Activated CD4-positive, alpha-beta T cell treated with anti-CD3 and anti-CD28 coated beads, Interleukin-2, amount 50 U/mL, for 24 hours (primary cell): ENCODE results near the gene PROM2.

Source experiments
- DNase-seq, 2 donors: peaks; one replicate each; pipeline ENCODE4 v3.0.0-alpha.2; 2020; ENCODE audit warnings: low read depth in 1 of 2, low spot score in 1 of 2

The PROM2 gene

DNA sequence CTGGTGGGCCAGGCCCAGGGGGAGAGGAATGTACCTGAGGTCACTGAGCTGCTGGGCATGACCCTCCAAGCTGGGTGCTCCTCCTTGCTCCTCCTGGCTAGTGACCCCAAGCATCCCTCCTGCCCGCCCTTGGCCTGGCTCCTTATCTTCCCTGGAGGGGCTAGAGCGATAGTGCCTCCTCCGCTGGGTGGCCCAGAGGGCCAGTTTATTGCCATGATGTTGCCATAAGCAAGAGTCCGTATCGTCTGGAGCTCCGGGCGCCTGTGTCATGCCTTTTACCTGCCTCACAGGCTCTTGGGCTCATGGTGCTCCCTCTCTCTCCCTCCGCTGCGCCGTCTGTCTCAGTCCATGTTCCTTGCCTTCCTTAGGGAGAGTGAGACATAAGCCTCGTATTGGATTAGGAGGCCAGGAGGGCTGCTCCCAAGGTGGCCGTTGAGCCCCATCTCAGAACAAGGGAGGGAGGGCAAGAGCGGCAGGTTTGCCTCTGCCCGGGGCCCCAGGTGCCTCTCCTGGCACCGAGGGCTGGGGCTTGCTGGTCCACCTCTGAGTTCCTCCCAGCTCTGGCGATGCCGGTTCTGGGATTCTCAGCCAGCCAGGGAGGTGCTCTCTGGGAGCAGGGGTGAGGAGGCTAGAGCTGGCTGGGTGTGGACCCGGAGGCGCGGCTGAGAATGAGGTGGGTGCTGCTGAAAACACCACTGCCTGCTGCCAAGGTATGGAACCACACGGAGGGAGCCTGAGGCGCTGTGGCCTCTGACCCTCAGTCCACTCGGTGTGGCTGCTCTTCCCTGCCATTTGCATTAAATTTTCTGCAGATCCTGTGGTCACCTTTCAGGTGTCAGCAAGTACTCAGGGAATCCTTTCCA, 45.5 kb downstream of the PROM2 start:
- no peak for DNase-seq

DNA sequence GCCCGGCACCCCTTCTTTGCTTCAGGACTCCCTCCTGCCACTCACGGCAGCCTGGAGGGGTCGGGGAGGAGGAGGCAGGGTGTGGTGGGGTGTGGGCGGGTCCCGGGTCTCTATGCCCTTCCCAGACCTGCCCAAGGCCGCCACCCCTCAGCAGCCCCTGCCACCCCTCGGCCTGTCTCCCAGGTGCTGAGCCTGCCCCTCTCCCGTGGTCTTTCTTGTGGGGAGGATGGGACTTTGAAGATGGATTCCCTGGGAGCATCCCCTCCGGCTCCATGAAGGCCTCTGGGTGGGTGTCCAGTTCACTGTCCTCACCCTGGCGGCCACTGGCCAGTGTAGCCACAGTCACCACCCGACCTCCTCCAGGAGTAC, 46.1 kb downstream of the PROM2 start:
- no peak for DNase-seq

DNA sequence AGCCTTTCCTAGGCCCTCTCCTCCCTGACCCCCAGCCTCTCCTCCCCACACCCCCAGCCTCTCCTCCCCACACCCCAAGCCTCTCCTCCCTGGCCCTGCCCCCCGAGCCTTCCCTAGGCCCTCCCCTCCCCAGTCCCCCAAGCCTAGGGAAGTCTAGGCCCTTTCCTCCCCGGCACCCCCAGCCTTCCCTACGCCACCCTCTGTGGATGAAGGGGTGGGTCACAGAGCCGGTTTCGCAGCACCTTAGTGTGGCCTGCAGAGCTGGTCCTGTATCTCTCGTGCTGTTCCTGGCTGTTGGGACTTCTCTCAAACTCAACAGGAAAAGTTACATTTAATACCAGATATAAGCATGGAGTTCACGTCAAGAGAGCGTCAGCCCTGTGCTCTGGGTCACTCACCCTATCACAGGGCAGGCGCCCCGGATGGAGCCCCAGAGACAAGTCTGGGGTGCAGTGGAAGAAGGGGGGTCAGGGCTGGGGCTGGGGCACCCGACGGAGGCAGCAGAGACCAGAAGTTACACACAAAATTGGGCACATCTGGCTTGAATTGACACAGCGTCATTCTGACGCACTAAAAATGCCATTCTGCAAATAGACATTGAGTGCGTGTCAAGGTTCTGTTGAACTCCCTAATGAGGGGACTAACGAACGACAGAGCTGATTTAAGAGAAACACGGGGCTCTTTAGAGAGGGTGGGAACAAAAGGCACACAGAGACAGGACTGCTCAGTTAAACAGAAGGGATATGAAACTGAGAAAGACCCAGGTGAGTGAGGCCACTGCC, 46.9 kb downstream of the PROM2 start:
- DNase-seq = no peak

GRCh38 chr2:95323347-95324155, 49.3 kb downstream of the PROM2 start:
- DNase-seq = no peak

GRCh38 chr2:95325026-95325425, 50.8 kb downstream of the PROM2 start:
- DNase-seq = no peak

- no peak for DNase-seq
These were observed 51.6 kb downstream of the PROM2 start for GRCh38 chr2:95325590-95326432.

- no peak for DNase-seq
These were observed 52.3 kb downstream of the PROM2 start for GRCh38 chr2:95326433-95327140.

DNA sequence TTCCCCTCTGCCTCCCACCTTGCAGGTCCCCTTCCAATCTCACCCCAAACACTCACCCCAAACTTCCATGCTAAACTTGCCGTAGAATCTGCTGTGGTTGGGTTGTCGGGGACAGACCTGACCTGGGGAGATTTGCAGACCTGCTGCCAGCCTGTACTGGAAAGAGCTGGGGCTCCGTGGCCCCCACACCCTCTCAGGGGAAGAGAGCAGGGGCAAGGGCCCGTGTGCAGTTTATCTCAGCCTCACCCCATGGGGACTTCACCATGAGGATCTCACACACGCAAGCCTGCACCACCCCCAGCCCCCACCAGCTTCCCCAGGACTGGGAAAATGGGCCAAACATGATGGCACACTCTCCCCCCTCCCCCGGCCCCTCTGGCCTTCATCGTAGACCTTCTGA, 53.6 kb downstream of the PROM2 start:
- DNase-seq = no peak

GRCh38 chr2:95328358-95329125, 54.3 kb downstream of the PROM2 start:
- DNase-seq = no peak

DNA sequence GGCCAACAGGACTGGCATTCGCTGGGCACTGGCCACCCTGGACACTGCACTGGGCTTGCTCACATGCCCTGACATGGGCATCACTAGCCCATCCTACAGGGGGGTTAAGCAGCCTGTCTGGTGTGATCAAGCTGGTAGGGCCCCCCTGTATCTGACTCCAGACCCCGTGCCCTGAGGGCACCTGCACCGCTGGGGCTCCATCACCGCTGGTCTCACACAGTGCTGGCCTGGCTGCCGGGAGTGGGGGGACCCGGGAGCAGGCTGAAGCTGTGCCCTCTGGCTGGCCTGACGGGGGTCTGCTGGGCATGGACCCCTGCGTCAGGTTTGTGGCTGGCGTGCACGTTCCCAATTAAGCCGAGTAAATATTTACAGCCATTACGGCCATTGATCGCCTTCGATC, 55.2 kb downstream of the PROM2 start:
- DNase-seq = no peak

GRCh38 chr2:95329891-95330793, 55.9 kb downstream of the PROM2 start:
- DNase-seq = no peak

- DNase-seq = no peak
These were observed 56.6 kb downstream of the PROM2 start for GRCh38 chr2:95330794-95331338.

DNA sequence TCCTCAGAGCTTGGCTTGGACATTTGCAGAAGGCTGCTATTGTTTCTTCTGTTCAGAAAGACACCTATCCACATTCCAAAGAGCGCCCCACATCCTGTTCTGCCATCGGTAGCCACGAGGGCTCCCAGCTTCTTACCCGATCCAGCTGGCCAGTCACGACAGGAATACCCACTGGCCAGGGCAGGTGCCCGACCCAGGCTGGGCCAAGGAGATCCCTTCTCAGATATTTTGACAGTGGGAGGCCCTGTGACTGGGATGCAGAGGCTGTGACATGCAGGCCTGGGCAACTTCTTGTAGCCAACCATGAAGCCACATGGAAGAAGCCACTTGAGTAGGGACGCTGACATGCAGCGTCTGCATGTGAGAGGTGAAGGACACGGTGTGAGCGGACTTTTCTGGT, 57.4 kb downstream of the PROM2 start:
- no peak for DNase-seq

DNA sequence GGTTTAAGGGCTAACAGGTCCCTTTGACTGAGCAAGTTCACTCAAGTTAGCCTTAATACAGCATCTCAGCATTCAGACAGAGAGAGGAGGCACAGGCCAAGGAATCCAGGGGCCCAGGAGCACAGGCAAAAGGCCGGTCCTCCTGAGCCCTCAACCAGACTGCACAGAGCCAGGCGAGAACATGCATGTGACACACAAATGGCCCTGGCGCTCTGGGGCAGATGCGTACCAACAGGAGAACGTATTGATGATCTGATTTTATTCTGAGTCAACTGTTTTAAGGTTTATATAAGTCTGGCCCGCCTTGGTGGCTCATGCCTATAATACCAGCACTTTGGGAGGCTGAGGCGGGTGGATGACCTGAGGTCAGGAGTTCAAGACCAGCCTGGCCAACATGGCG, 57.8 kb downstream of the PROM2 start:
- DNase-seq = no peak

DNA sequence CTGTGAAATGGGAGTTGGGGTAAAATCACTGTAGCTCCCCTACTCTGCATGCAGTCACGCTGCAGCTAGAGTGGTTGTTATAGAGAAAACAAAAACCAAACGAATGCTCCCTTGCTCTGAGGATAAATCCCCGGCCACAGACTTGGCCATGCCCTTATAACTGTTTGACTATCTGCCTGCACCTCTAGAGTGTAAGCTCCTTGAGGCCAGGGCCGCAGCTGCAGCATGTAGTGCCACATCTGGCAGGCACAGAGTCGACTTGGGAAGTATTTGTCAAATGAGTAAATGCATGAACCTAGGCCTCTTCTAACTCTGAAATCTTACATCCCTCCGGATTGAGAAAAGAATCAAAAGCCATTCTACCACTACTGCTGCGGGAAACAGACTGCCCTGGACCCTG, 58.8 kb downstream of the PROM2 start:
- no peak for DNase-seq

- DNase-seq = no peak
These were observed 59.7 kb downstream of the PROM2 start for GRCh38 chr2:95333888-95334338.

DNA sequence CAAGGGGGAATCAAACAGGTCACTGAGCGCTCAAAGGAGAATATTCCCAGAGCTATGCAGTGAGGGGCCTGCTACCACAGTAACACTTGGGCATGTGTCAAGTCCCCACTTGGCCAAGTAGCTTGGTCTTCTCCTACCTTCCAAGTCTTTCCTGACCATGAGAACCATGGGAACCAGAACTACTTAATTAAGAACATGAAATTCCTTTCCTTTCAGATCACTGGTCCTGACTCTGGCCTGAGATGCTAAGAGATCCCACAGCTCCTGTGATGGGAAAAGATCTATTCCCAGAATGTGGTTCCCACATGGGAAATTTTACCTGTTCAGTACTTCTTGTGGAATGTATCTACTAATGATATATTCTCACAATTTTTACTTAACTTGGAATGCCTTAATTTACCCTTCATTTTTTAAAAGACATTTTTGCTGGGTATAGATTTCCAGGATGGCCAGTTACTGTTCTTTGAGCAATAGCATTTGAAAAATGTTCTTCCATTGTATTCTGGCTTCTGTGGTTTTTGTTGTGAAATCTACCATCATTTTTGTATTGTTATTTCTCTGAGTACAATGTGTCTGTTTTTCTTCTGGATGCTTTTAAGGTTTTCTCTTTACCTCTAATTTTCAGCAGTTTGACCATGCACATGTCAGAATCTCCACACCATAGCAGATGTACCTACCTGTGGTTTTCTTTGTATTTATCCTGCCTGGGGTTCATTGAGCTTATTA, 60.8 kb downstream of the PROM2 start:
- no peak for DNase-seq
